NCI-H2029 treated with DMSO at 0.1 percent for 48 hours (cell line): Measurements from ENCODE around the gene MDFI.

Experiments
- DNase-seq: peaks from one replicate; lab custom pipeline; 2025; lab: John Stamatoyannopoulos, UW

MDFI gene

GRCh38 chr6:41672816-41673703 lies 34.8 kb downstream of the MDFI start:
- no peak for DNase-seq

- DNase-seq = no peak
These were observed 35.4 kb downstream of the MDFI start for GRCh38 chr6:41673704-41674000.

DNA sequence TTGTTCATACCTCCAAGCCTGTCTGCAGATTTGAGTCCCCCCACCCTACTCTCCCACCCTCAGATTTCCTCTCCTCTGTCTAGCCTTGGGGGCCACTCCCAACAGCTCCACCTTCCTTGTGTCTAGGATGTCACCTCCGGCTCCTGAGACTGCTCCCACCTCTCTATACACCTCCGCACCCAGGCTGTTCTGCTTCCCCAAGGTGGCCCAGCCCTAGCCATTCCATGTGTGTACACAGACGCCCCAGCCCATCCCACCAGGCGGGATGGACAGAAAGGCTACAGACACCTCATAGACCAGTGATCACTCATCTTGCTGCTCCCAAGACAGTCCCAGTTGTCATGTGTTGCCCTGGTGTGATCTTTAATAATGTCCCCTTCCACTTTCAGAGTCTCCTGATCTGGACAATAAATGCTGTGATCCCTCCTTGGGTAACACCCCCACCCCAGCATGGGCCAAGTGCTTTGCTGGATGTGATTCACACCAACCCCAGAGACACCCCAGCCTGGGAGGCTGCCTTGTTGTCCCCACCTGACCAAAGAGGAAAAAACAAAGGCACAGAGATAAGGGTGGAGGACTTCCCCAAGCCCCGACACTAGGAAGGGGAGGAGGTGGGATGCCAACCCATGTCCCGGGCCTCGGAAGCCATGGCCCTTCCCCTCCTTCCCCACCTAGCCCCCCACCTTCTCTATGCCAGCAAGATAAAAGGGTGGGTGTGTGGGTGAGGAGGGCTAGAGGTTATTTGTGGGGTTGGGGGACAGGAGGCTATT lies 36.1 kb downstream of the MDFI start:
- DNase-seq = no peak

DNA sequence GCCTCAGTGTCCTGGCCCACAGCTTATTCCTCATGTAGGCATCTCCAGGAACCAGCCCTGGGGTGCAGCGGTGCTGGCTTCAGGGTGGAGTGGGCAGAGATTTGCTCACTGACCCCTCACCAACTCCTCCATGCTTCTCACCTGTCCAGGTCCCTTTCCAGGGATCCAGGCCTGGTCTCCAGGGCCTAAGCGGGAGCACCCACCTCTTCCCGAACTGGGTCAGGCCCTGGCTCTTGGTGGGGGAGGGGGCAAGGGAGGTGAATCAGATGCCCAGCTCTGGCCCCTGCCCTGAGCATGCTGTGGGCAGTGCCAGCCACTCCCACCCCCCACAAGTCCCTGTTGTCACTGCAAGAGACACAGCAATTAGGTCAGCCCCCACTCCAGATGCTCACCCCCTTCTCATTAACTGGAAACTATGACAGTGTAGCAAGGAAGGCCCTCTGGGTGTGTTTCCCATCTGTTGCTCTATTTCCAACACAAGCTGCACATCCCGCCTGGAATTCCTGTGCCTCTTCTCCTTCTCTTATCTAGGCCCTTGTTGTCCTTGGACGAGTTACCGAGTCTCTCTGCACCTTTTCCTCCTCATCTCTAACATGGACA lies 37.0 kb downstream of the MDFI start:
- DNase-seq = no peak

DNA sequence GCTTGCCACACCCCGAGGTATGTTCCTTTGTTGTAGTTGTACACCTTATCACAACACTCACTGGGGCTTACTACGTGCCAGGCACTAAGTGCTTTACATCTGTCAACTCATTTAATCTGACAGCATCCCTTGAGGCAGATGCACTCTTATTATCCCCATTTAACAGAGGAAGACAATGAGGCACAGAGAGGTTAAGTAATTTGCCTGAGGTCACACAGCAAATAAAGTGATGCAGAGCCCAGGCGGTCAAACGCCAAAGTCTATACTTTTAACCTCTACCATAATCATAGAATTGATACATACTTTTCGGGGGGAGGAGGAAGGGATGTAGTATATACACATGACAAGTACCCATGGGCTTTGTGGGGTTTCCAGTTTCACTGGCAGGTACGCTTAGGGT lies 37.7 kb downstream of the MDFI start:
- DNase-seq = no peak

GRCh38 chr6:41676431-41676830 lies 38.2 kb downstream of the MDFI start:
- no peak for DNase-seq

GRCh38 chr6:41677124-41677921 lies 39.1 kb downstream of the MDFI start:
- DNase-seq = no peak

DNA sequence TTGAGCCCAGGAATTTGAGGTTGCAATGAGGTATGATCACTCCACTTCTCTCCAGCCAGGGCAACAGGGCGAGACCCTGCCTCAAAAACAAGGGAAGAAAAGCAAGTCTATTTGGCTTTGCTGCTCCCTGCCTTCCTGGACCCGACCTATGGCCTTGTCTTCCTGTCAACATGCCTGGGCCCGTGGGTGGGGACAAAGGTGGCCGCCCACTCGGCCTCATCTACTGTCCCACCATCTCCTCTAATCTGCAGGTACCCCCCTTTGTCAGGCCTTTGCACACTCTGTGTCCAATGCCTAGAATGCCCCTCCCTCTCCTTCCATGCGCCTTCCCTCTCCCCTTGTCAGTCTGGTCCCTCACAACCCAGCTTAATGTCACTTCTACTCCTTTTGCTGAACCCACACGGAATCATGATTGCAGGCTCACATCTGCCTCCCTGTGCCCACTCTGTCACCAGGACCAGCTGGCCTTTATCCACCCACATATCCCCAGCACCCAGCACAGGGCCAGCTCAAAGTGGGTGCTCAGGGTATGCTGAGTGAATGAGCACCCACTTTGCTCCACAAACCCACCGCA lies 40.3 kb downstream of the MDFI start:
- no peak for DNase-seq

DNA sequence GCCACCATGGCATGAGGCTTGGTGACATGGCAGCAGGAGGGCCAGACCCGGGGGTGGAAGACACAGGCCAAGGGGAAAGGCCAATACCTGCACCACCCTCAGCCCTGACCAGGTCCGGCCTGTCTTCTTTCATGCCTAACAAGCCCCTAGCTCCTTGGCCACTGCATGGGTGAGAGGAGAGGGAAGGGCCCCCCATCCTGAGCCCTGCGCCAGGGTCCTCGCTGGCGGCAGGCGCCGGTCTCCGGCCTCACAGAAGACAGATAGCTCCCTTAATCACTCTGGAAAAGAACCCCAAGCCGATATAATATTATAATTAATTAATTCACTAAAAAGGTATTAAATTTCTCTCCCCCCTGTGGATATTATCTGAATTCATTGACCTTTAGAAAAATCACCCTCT lies 41.4 kb downstream of the MDFI start:
- no peak for DNase-seq

- no peak for DNase-seq
These were observed 42.1 kb downstream of the MDFI start for GRCh38 chr6:41680182-41680965.

DNA sequence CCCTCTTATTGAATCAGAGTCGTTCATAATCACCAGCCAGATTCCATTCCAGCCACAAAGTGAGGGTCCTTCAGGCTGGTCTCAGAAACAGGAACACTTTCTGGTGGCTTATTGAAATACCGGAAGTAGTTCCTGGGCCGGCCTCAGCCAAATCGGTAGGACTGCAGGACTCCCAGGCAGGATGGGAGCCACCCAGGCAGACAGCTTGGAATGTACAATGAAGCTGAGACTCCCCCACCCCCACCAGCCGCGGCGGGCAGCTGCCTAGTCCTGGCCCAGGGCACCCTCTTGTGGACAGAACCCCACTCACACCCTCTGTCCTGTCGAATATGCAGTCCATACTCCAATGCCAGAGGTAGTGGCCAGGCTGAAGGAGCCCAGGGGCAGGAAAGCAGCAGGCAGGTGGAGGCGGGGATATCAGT lies 43.8 kb downstream of the MDFI start:
- peak; percentile 71 for DNase-seq

GRCh38 chr6:41682497-41683272 lies 44.4 kb downstream of the MDFI start:
- no peak for DNase-seq

GRCh38 chr6:41683273-41683522 lies 44.9 kb downstream of the MDFI start:
- no peak for DNase-seq

GRCh38 chr6:41683523-41684310 lies 45.4 kb downstream of the MDFI start:
- DNase-seq = peak; percentile 13

GRCh38 chr6:41684311-41685180 lies 46.3 kb downstream of the MDFI start:
- DNase-seq = no peak

DNA sequence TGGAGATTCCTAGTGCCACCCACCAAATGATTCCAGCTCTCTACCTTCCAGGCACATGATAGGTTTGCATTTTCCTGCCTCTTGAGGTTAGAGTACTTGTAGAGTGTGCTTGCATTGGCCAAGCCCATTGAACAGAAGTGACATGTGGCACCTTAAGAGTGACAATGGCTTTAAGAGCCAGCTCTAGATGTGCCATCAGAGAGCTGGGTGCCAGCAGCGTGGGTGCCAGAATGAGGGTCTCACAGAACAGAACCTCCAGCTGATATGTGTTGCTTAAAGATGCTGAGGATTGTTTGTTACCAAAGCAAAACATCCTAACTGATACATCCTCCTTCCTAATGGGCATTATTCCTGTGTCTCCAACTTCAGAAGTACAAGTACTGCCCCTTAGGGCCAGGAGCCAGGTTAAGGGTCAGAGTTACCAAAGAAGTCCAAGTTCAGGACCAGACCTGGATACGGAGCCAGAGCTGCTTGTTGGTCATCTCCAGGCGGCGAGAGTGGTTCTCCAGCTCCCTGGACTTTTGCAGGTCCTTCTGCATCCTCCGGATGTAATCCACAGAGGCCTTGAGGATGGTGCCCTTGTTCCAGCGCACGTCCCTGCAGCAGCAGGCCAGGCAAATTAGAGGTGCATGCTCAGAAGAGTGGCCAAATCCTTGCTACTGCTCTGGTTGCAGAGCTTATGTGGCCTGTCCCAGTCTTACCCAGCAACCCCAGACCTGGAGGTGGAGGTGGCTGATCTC lies 47.5 kb downstream of the MDFI start:
- peak; percentile 13 for DNase-seq

- no peak for DNase-seq
These were observed 49.4 kb downstream of the MDFI start for GRCh38 chr6:41687501-41688175.
